Loucy (cell line): ENCODE results near the gene IGSF9B.

Source experiments
- H2AFZ ChIP-seq: fragments of 200-600 bp; sonication (generic); 2 replicates; pipeline ENCODE4 v1.6.0; 2016; ENCODE audit warnings: antibody characterized with exemption, mild to moderate bottlenecking, low read length, moderate library complexity
- H3F3A ChIP-seq: fragments of 200-600 bp; 2 replicates; pipeline ENCODE4 v1.6.0; 2016; ENCODE audit warnings: antibody characterized with exemption, low read depth, mild to moderate bottlenecking
- H3K27me3 ChIP-seq: fragments of 200-600 bp; sonication (generic); 2 replicates; pipeline ENCODE4 v1.6.1; 2014; ENCODE audit warnings: low read length, mild to moderate bottlenecking; ENCODE audit not compliant: insufficient read depth, poor library complexity, severe bottlenecking
- H3K36me3 ChIP-seq: fragments of 200-600 bp; sonication (generic); 2 replicates; pipeline ENCODE4 v1.6.1; 2016; ENCODE audit warnings: low read length; ENCODE audit not compliant: insufficient read depth
- H3K4me1 ChIP-seq: fragments of 200-600 bp; sonication (generic); 2 replicates; pipeline ENCODE4 v1.5.1; 2014; ENCODE audit warnings: low read length, mild to moderate bottlenecking; ENCODE audit not compliant: insufficient read depth, poor library complexity, severe bottlenecking
- H3K4me2 ChIP-seq: fragments of 200-600 bp; sonication (generic); 2 replicates; pipeline ENCODE4 v1.6.0; 2014; ENCODE audit warnings: antibody characterized with exemption, low read length, low read depth, mild to moderate bottlenecking; ENCODE audit not compliant: poor library complexity, severe bottlenecking
- H3K4me3 ChIP-seq: fragments of 200-600 bp; sonication (generic); 2 replicates; pipeline ENCODE4 v1.5.1; 2014; ENCODE audit warnings: low read length, mild to moderate bottlenecking, mixed read lengths; ENCODE audit not compliant: poor library complexity, severe bottlenecking
- H3K79me2 ChIP-seq: fragments of 200-600 bp; sonication (generic); 2 replicates; pipeline ENCODE4 v1.6.1; 2014; ENCODE audit warnings: low read length; ENCODE audit not compliant: insufficient read depth
- H3K9ac ChIP-seq: fragments of 200-600 bp; sonication (generic); 2 replicates; pipeline ENCODE4 v1.6.0; 2014; ENCODE audit warnings: mild to moderate bottlenecking, low read depth, low read length, moderate library complexity; ENCODE audit not compliant: poor library complexity, severe bottlenecking
- H3K9me2 ChIP-seq: fragments of 200-600 bp; sonication (generic); replicated peaks from 2 replicates; pipeline ENCODE4 v1.6.1; 2016; ENCODE audit warnings: low read depth, low read length, mixed read lengths
- H3K9me3 ChIP-seq: fragments of 200-600 bp; sonication (generic); 2 replicates; pipeline ENCODE4 v1.6.1; 2014; ENCODE audit warnings: mild to moderate bottlenecking, antibody characterized with exemption, low read length, low read depth; ENCODE audit not compliant: insufficient read depth
- H4K20me1 ChIP-seq: fragments of 200-600 bp; sonication (generic); 2 replicates; pipeline ENCODE4 v1.6.0; 2014; ENCODE audit warnings: antibody characterized with exemption, low read length, mild to moderate bottlenecking; ENCODE audit not compliant: insufficient read depth, poor library complexity, severe bottlenecking
- CTCF ChIP-seq: fragments of 200-600 bp; sonication (generic); conservative IDR thresholded peaks from 2 replicates; pipeline ENCODE4 v1.5.1; 2014; ENCODE audit warnings: mild to moderate bottlenecking, antibody characterized with exemption, low read length
- EZH2phosphoT487 ChIP-seq: fragments of 200-600 bp; IDR thresholded peaks from 2 replicates; pipeline ENCODE4 v1.6.1; 2018; ENCODE audit warnings: antibody characterized with exemption, mild to moderate bottlenecking, moderate library complexity, borderline replicate concordance

Gene IGSF9B

GRCh38 chr11:133886029-133886428, 70.7 kb downstream of the IGSF9B start:
- no peak overlapping the region for H3K9ac ChIP-seq
- H3K9me2 ChIP-seq: no peaks in the 10 kb centered on the region
- no peaks in the 10 kb centered on the region for H3K4me1 ChIP-seq
- H3K27me3 ChIP-seq: no peaks in the 10 kb centered on the region
- H3K36me3 ChIP-seq: no peaks in the 10 kb centered on the region
- H3K9me3 ChIP-seq: peaks cover 15% of the 10 kb centered on the region; the same call in 1 of the 2 replicates
- H3K79me2 ChIP-seq: no peaks in the 10 kb centered on the region
- H4K20me1 ChIP-seq: no peaks in the 10 kb centered on the region
- TF ChIP-seq EZH2phosphoT487 (no peak), CTCF (no peak)
- no peaks in the 10 kb centered on the region for H3F3A ChIP-seq
- H3K4me3 ChIP-seq: no peak overlapping the region
- H2AFZ ChIP-seq: no peak overlapping the region
- H3K4me2 ChIP-seq: no peak overlapping the region

- Histone ChIP-seq H3K27me3 (no peaks in the 10 kb centered on the region), H3K4me2 (no peak overlapping the region), H3F3A (no peaks in the 10 kb centered on the region), H3K9me2 (no peaks in the 10 kb centered on the region), H3K9ac (no peak overlapping the region), H3K9me3 (peaks cover 13% of the 10 kb centered on the region; the same call in 1 of the 2 replicates), H4K20me1 (no peaks in the 10 kb centered on the region), H3K36me3 (no peaks in the 10 kb centered on the region), H3K4me3 (no peak overlapping the region), H2AFZ (no peak overlapping the region), H3K79me2 (no peaks in the 10 kb centered on the region), H3K4me1 (no peaks in the 10 kb centered on the region)
- TF ChIP-seq EZH2phosphoT487: no peak
- no peak for TF ChIP-seq CTCF
These were observed 84.6 kb downstream of the IGSF9B start for GRCh38 chr11:133872160-133872559.

- no peak overlapping the region for H3K4me3 ChIP-seq
- H3K4me2 ChIP-seq: no peak overlapping the region
- H3K79me2 ChIP-seq: no peaks in the 10 kb centered on the region
- TF ChIP-seq CTCF (no peak), EZH2phosphoT487 (no peak)
- no peaks in the 10 kb centered on the region for H3K27me3 ChIP-seq
- no peaks in the 10 kb centered on the region for H4K20me1 ChIP-seq
- H3K4me1 ChIP-seq: no peaks in the 10 kb centered on the region
- no peak overlapping the region for H3K9ac ChIP-seq
- no peaks in the 10 kb centered on the region for H3F3A ChIP-seq
- peaks cover 4% of the 10 kb centered on the region; the same call in 1 of the 2 replicates for H3K9me3 ChIP-seq
- H3K36me3 ChIP-seq: no peaks in the 10 kb centered on the region
- no peak overlapping the region for H2AFZ ChIP-seq
- H3K9me2 ChIP-seq: no peaks in the 10 kb centered on the region
These were observed 89.3 kb downstream of the IGSF9B start for GRCh38 chr11:133867456-133867855.
